PC-3 (cell line): Measurements from ENCODE around the gene SLC9A3. TPM values are rescaled to one million over a fixed set of nuclear protein-coding genes. Genes with fewer than 3 reads are reported as not detected.

ENCODE experiments used
- ATAC-seq: fragments of 200-7000 bp; cut with Tn5 transposase; 2 replicates; pipeline ENCODE4 v1.9.1; 2020; ENCODE audit warnings: mild to moderate bottlenecking, moderate library complexity
- BruUV-seq: library from RNA; stranded (reverse); fragments of 400-500 nt; replicated peaks from 2 replicates; lab custom pipeline; 2021; lab: Mats Ljungman, UMichigan
- CTCF ChIA-PET: fragments of 300-600 bp; sonication (Branson Sonifier 250); formaldehyde crosslinking; loops from one replicate; lab custom pipeline; 2022; ENCODE audit warnings: antibody characterized with exemption; lab: Charles Lee
- POLR2A ChIA-PET: fragments of 300-600 bp; sonication (Branson Sonifier 250); formaldehyde crosslinking; loops from one replicate; lab custom pipeline; 2022; ENCODE audit warnings: antibody characterized with exemption; ENCODE audit not compliant: unreplicated experiment; lab: Charles Lee
- DNase-seq: peaks from one replicate; pipeline ENCODE4 v3.0.0-alpha.2; 2015
- H2AFZ ChIP-seq: fragments of 300-600 bp; sonication (generic); 2 replicates; pipeline ENCODE4 v1.6.0; 2016; ENCODE audit warnings: antibody characterized with exemption, low read length
- H3F3A ChIP-seq: fragments of 300-600 bp; sonication (generic); one replicate; pipeline ENCODE4 v1.6.0; 2017; ENCODE audit warnings: antibody characterized with exemption, low read length, control low read depth, mild to moderate bottlenecking; ENCODE audit not compliant: unreplicated experiment
- H3K27ac ChIP-seq: fragments of 300-600 bp; sonication (generic); 2 replicates; pipeline ENCODE4 v1.5.1; 2016; ENCODE audit warnings: mild to moderate bottlenecking, low read length
- H3K27me3 ChIP-seq: fragments of 300-600 bp; sonication (generic); 2 replicates; pipeline ENCODE4 v1.6.1; 2016; ENCODE audit warnings: low read length, mixed read lengths
- H3K36me3 ChIP-seq: fragments of 300-600 bp; sonication (generic); 2 replicates; pipeline ENCODE4 v1.6.1; 2016; ENCODE audit warnings: low read depth, mixed run types, low read length, mixed read lengths
- H3K4me1 ChIP-seq: fragments of 300-600 bp; sonication (generic); 2 replicates; pipeline ENCODE4 v1.5.1; 2016; ENCODE audit warnings: low read length; ENCODE audit not compliant: insufficient read depth
- H3K4me2 ChIP-seq: fragments of 300-600 bp; sonication (generic); 2 replicates; pipeline ENCODE4 v1.6.0; 2016; ENCODE audit warnings: low read length
- H3K4me3 ChIP-seq: fragments of 300-600 bp; sonication (generic); 2 replicates; pipeline ENCODE4 v1.5.1; 2016; ENCODE audit warnings: mild to moderate bottlenecking, low read length, mixed read lengths
- H3K79me2 ChIP-seq: fragments of 300-600 bp; sonication (generic); 2 replicates; pipeline ENCODE4 v1.6.1; 2017; ENCODE audit warnings: low read length, mixed read lengths
- H3K9ac ChIP-seq: fragments of 300-600 bp; sonication (generic); 2 replicates; pipeline ENCODE4 v1.6.0; 2016; ENCODE audit warnings: mild to moderate bottlenecking, low read length
- H3K9me2 ChIP-seq: fragments of 300-600 bp; sonication (generic); replicated peaks from 2 replicates; pipeline ENCODE4 v1.6.1; 2016; ENCODE audit warnings: mixed run types, low read length, mixed read lengths
- H3K9me3 ChIP-seq: fragments of 300-600 bp; sonication (generic); 2 replicates; pipeline ENCODE4 v1.6.1; 2016; ENCODE audit warnings: low read length, mixed read lengths
- H4K20me1 ChIP-seq: fragments of 300-600 bp; sonication (generic); 2 replicates; pipeline ENCODE4 v1.6.1; 2016; ENCODE audit warnings: low read length, mixed read lengths
- CTCF ChIP-seq: fragments of 300-600 bp; sonication (generic); conservative IDR thresholded peaks from 2 replicates; pipeline ENCODE4 v1.5.1; 2017; ENCODE audit warnings: antibody characterized with exemption, low read depth, mild to moderate bottlenecking, low read length
- EZH2 ChIP-seq: fragments of 300-600 bp; sonication (generic); IDR thresholded peaks from one replicate; pipeline ENCODE4 v1.6.1; 2017; ENCODE audit warnings: antibody characterized with exemption, mild to moderate bottlenecking, low read length; ENCODE audit not compliant: unreplicated experiment
- EZH2phosphoT487 ChIP-seq: fragments of 300-600 bp; sonication (generic); IDR thresholded peaks from 2 replicates; pipeline ENCODE4 v1.6.1; 2018; ENCODE audit warnings: mild to moderate bottlenecking, antibody characterized with exemption, low read length, borderline replicate concordance
- intact Hi-C: fragments of 100-400 bp; cut with micrococcal nuclease; formaldehyde crosslinking; loops from 2 replicates; pipeline ENCODE4 v1.9.0; 2023
- total RNA-seq: library from RNA; depleted of rRNA; stranded (reverse); fragments of >200 nt; gene quantifications from 2 replicates; pipeline ENCODE4 v1.2.3, GENCODE V29; 2014

SLC9A3 gene
- total RNA-seq, 1 experiment from 2014 or later, result 4.9 TPM

DNA sequence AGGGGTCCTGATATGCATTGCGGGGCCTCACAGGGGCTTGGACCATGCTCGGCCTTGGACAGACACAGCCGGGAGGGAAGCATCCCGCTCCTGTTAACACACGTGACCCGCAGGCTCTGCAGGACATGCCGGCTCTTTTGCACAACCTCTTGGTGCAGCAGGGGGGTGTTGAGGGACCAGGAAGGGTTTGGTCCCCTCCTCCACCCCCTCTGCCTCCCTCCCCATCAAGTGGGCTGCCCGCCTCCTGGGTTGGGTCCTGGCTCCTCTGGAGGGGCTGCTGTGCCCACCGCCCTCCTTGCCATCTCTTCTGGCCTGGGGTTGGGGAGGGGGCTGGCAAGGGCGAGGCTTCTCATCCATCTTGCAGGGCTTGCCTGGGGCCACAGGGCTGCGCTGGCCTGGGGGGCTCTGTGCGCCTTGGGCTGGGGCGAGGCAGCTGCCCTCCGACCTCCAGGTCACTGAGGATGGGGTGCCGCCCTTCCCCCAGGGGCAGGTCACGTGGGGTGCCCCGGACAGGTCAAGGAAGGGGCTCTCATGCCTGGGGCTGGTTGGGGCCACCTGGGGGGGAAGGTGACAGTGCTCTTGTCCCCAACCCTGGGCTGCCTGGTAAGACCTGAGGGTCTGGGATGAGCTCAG, 16.8 kb upstream of the SLC9A3 start:
- no peaks in the 10 kb centered on the region for H3K9me2 ChIP-seq
- H3K79me2 ChIP-seq, result no peaks in the 10 kb centered on the region
- H3K4me1 ChIP-seq, result no peaks in the 10 kb centered on the region
- H3K27me3 ChIP-seq, result peaks cover 19% of the 10 kb centered on the region
- POLR2A ChIA-PET, result no interaction called here
- CTCF ChIA-PET, result no interaction called here
- no peaks in the 10 kb centered on the region for H3K36me3 ChIP-seq
- no peak for ATAC-seq
- no TSS peak for BruUV-seq
- TF ChIP-seq EZH2 (no peak), EZH2phosphoT487 (no peak), CTCF (no peak)
- no peaks in the 10 kb centered on the region for H3F3A ChIP-seq
- intact Hi-C loops, result no loop called here
- no peak overlapping the region for H3K4me3 ChIP-seq
- no peaks in the 10 kb centered on the region for H4K20me1 ChIP-seq
- no peak overlapping the region for H3K9ac ChIP-seq
- no peaks in the 10 kb centered on the region for H3K9me3 ChIP-seq
- no peak overlapping the region for H3K4me2 ChIP-seq
- H3K27ac ChIP-seq, result no peak overlapping the region
- no peak overlapping the region for H2AFZ ChIP-seq
- DNase-seq, result no peak

DNA sequence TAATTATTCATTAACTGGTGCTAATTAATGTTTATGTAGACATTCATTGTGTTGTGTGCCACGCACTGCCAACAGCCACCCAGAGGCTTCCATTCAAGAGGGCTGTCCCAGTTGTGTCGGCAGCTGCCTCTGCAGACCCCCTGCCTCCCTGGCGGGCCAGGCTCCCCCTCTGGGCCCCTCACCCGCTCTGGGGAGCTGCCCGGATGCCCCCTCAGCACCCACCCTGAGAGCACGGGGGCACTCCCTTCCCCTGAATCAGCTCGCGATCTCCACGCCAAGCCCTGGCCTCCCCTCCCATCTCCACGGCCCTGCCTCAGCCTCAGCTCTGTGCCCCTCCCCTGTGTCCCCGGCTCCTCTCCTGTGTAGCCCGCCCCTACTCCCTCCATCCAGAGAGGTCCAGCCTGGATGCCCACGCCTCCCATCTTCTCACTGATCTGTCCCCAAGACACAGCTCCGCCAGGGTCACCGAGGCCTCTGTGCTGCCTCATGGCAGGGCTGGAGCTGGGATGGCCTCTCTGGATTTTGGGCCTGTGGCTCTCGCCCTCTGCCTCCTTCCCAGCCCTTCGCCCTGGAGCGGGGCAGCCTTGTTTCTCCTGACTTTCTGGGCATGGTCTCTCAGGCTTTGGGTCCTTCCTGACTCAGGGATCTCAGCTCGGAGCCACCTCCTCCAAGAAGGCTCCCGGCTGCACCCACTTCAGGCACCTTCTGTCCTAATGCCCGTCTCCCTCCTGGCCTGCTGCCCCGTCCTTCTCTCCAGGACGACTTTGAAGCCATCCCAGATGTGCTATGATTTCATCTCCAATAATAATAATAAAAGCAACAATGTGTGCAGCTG, 16.0 kb upstream of the SLC9A3 start:
- Histone ChIP-seq H3K9me3 (no peaks in the 10 kb centered on the region), H3K9me2 (no peaks in the 10 kb centered on the region), H3K4me3 (no peak overlapping the region), H3K4me1 (no peaks in the 10 kb centered on the region), H3K27ac (no peak overlapping the region), H3K36me3 (no peaks in the 10 kb centered on the region), H3K27me3 (peaks cover 19% of the 10 kb centered on the region), H2AFZ (no peak overlapping the region), H3K79me2 (no peaks in the 10 kb centered on the region), H4K20me1 (no peaks in the 10 kb centered on the region), H3F3A (no peaks in the 10 kb centered on the region), H3K4me2 (no peak overlapping the region), H3K9ac (no peak overlapping the region)
- ATAC-seq (no peak), DNase-seq (no peak)
- no TSS peak for BruUV-seq
- ChIA-PET CTCF (no interaction called here), POLR2A (no interaction called here)
- intact Hi-C loops, result no loop called here
- TF ChIP-seq EZH2 (no peak), EZH2phosphoT487 (no peak), CTCF (no peak)
